ENCODE results near the gene SUN2.
A peak's percentile ranks its signal among the peaks of the same experiment; 100 is the strongest.

The SUN2 gene

DNA sequence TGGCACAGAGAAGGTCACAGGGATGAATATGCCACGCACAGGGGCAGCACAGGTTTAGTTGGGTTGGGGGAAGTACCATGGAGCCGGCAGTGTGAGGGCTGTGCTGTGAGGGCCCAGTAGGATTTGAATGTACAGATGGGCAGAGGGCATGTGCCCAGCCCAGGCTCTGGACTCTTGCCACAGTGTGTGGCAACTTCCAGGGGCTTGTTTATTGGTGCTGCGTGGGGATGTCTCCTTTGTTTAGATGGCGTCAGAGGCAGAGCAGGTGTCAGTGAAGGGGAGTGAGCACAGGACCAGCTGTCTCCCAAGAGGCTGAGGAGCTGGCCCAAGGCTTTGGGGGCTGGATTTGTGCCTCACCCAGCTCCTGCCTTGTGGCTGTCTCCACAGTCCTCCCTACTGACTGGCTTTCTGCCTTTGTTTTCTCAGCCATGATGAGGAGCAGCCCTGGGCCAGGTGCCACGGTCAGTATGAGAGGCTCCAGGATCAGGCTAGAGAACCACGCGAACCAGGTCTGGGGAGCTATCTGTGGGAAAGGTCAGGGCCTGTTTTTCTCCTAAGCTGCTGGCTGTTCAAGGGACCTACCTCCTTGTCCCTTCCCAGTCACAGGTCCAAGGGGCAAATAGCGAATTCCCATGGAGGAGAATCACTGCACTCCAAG, 21.9 kb downstream of the SUN2 start:
- DNase-seq, result no peak

DNA sequence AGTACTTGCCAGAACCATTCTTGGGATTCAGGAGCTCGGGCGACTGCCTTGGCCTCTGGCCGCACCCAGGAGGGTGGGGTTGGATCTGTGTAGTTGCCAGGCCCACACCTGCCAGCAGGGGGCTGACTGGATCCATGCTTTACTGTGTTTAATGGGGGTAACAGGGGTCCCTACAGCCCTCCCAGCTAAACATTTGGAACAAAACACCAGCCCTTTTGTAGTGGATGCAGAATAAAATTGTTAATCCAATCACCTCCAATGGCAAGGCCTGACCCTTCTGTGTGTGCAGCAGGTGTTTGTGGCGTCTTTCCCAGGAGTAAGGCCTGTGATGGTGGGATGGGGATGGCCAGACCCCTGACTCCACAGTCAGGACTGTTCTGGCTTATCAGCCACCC, 22.5 kb downstream of the SUN2 start:
- DNase-seq, result peak in 1 of 2 donors; percentile 44

DNA sequence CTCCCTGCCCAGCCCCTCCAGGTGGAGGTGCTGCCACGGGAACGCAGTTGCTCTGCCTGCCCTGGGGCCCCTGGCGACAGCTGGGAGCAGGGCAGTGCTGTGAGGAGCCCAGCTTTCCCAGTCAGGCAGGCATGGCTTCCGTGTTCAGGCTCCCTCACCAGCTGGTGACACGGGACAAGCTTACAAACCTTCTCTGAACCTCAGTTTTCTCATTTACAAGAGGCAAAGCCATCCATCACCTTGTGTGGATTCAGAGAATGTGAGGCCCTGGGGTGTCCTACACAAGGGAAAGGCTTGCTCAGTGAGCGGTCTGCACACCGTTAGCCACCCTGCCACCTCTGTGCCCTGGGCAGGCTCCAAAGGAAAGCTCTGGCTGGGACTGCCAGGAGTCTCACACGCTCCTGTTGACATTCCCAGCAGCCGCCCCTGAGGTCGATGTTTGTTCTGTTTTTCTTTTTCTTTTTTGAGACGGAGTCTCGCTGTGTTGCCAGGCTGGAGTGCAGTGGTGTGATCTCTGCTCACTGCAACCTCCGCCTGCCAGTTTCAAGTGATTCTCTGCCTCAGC, 23.5 kb downstream of the SUN2 start:
- DNase-seq, result no peak

DNA sequence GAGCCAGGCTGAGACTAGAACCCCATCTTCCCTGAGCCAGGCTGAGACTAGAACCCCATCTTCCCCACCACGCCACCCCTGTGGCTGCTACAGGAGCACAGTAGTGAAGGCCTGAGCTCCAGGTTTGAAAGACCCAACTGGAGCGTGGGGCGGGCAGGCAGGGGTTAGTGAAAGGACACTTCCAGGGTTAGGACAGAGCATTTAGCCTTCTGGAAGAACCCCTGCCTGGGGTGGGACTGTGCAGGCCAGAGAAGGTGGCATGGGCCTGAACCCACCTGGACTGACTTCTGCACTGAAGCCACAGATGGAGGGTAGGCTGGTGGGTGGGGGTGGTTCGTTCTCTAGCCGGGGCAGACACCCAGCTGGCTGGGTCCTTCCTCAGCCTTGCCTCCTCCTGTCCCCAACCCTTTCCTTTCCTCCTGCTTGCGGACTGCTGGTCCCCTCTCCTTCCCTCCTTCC, 24.1 kb downstream of the SUN2 start:
- DNase-seq, result no peak

DNA sequence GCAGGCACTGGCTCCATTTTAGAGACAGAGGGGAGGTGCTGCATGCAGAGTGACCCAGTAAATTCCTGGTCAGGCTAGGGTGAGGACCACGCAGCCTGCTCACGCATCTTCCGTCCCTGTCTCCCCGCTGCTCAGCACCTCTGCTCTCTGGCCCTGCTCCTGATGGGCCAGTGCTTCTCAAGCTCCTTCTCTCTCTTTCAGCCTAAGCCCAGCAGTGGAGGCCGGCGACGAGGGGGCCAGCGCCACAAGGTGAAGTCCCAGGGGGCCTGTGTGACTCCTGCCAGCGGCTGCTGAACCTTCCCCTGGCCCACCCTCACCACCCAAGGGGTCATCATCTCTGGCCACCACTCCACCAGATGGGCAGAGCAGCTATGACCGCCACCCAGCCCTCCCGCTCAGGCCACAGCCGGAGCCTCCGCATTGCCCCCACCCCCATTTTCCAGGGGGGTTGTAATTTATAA, 25.4 kb downstream of the SUN2 start:
- no peak for DNase-seq

DNA sequence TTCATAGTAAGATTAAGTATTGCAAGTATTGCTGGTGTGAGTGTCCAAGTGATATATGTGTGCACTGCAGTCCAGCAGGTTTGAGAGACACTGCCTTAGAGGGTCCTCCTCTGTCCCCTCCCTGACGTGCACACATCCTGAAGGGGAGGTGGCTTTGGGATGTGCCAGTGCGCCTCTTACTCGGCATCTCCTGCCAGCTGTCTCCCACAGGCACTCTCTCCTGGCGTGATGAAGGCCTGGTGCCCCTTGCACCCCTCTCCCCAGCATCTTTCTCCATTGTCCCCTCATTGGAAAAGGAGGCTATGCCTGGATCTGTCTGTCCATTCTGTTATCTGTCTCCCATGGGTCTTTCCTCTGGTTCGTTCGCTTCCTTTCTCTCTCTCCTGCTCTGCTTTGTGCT, 25.9 kb downstream of the SUN2 start:
- DNase-seq, result no peak

DNA sequence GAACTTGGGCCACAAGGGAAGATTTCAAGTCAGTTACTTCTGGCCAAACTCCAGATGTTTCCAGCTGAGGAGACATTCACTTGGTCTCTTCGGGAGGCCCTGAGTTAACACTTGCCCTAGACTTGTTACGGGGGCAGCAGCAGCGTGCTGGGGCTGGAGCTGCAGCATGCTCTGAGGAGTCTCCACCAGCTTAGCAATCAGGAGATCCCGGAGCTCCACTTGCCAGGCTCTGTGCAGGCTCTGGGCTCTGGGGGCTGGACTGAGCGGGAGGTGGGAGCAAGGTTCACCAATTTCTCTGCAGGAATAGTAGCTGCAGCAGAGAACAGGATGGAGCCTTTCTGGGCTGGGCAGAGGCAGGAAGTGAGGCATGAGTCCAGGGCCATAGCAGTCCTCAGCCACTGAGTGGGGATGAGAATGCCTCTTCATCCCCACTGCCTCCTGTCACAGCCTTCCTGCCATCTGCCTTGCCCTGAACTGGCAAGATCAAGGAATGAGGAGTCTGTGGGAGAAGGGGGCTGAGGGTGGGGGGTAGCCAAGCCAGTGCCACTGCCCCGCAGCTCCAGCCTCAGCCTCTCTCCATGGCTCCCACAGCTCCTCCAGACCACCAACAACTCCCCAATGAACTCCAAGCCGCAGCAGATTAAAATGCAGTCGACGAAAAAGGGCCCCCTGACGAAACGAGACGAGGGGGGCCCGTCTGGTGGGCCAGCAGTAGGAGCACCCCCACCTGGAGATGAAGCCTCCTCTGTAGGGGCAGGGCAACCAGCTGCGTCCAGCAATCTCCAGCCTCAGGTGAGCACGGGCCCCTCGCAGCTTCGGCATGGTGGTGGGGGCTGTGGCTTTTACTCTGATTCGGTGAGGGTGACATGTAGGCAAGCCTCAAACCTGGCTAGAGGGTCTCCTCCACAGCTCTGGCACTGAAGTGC, 26.7 kb downstream of the SUN2 start:
- DNase-seq, result no peak

DNA sequence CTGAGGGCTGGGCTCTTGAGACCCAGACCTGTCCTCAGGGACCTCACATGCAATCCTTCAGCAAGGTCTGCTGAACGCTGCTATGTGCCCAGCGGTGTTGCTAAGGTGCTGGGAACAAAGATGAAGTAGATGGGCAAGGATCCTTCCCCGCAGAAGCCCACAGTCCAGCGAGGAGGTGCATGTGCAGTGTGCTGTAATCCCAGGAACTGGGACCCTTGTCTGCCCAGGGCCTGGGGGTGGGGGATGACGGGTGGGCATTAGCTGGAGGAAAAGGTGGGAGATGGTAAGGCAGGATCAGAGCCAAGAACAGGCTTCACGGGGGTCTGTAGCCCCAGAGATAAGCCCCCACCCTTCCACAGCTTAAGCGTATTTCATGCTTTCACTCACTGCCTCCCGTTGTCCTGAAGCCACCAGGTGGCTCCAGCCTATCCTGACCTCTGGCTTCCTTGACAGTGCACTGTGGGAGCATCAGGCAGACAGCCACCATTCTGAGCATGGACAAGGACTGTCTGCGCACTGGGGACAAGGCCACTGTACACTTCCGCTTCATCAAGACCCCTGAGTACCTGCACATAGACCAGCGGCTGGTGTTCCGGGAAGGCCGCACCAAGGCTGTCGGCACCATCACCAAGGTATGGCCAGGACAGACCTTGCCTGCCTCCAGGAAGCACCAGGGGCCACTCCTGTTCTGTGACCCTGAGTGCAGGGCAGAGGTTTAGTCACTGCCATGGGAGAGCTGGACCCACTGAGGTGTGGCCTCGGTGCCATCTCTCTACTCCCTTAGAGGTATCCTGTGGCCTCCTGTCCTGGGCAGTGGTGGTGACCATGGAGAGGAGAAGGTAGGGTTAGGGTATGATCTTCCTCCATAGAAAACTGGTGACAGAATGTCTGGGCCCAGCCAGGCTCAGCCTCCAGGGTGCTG, 28.0 kb downstream of the SUN2 start:
- no peak for DNase-seq

DNA sequence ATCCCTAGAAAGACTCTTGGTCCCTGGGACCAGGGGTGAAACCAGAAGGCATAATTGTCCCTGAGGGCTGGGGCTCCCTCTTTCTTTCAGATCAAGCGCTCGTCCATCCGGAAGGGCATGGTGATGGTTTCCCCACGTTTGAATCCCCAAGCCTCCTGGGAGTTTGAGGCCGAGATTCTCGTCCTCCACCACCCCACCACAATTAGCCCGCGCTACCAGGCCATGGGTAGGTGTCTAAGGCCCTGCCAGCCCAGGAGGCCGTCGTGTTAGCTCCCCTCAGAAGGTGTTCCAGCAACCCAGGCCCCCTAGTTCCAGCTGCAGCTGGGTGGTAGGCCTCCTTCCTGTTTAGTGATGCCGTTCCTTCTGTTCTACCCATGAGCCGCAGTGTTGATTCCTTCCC, 28.7 kb downstream of the SUN2 start:
- DNase-seq, result no peak

DNA sequence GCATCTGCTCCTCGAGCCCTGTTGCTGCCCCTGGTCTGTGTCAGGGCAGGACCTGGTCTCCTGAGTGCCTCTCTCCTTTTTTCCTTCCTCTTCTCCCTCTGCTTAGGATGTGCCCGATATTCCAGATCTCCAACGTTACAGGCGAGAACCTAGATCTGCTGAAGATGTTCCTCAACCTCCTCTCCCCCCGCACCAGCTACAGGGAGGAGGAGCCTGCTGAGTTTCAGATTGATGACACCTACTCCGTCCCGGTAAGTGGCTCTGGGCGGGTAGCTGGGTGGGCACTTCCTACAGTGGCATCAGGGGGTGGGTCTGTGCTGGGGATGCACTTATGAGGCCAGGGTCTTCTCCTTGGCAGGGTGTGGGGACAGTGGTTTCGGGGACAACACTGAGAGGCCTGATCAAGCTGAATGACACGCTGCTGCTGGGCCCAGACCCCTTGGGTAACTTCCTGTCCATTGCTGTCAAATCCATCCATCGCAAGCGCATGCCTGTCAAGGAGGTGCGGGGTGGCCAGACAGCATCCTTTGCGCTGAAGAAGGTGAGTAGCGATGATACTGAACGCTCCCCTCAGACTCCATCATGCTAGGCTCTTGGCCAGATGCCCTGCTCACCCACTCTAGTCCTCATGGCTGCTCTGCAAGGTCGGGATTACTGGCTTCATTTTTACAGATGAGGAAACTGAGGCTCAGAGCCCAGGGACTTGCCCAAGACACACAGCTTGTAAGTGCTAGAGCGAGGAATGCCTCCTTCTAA, 29.7 kb downstream of the SUN2 start:
- no peak for DNase-seq

DNA sequence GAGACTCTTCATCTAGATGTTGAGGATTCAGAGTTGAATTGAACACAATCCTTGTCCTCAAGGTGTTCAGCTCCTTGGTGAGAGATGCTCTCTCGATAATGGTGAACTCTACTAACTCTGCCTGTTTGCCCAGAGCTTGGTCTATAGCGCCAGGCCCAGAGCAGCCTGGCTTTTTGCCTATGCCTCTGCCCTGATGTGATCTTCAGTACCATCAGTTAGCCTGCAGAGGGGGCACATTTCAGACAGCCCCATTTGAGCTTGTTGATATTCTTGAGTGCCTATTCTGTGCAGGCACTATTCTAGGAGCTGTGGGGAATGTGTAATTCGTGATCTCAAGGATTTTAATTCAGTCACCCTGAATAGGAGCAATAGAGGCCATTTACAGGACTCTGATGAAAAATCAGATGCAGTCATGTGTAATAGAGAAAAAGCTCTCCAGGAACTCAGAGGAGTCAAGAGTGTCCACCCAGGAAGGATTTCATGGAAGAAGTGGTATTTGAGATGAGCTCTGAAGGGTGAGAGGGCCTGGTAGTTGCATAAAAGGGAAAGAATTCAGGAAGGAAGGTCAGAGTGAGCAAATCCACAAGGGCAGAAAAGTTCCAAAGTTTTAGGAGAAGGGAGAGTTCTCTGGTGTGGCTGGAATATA, 30.7 kb downstream of the SUN2 start:
- DNase-seq, result peak; percentile 26 to 30

DNA sequence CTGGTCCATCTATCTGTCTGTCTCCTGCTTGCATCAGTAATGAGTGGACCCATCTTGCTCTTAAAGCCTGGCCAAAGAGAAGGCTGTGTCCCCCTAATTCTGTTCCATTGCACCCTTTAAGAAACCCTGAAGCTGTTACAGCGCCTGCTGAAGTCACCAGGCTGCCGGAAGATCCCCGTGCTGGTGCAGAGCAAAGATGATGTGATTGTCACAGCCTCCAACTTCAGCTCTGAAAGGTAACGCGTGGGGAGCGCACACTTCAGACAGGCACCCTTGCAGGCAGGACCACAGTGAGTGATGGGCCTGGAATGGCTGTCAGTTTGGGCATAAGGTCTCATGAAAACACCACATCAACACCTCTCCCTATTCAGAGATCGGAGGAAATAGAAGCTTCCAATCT, 31.6 kb downstream of the SUN2 start:
- no peak for DNase-seq

DNA sequence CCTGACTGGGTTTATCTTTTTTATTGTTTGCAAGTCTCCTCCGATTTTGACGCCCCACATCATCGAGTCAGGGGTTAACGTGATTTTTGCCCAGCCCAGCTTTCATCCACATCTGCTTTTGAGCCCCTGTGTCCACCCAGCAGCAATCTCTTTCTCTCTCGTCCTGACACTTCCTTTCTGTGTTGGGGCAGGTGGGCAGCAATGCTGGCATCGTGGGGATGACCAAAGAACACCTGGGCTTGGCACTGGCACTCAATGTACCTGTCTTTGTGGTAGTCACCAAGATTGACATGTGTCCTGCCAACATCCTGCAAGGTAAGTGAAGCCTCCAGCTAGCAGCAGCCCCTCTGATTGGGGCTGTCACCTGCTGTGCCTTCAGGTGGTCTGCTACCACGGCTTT, 34.2 kb downstream of the SUN2 start:
- DNase-seq, result no peak

DNA sequence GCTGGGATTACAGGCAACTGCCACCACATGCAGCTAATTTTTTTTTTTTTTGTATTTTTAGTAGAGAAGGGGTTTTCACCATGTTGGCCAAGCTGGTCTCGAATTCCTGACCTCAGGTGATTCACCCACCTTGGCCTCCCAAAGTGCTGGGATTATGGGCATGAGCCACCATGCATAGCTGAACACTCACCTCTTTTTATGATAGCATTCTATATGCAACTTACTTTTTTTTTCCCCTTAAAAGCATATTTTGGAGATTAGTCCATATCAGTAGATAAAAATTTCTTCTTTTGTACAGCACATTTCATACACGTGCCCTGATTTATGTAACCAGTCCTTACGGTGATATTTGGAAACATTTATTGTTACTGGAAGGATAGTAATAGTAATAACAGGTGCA, 35.4 kb downstream of the SUN2 start:
- no peak for DNase-seq

DNA sequence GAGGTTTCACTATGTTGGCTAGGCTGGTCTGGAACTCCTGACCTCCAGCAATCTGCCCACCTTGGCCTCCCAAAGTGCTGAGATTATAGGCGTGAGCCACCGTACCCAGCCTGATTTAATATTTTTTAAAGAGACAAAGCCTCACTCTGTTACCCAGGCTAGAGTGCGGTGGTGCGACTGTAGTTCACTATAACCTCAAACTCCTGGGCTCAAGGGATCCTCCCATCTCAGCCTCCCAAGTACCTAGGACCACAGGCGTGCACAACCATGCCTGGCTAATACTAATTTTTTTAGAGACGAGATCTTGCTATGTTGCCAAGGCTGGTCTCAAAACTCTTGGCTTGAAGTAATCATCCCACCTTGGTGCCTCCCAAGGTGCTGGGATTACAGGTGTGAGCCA, 36.6 kb downstream of the SUN2 start:
- DNase-seq, result no peak

DNA sequence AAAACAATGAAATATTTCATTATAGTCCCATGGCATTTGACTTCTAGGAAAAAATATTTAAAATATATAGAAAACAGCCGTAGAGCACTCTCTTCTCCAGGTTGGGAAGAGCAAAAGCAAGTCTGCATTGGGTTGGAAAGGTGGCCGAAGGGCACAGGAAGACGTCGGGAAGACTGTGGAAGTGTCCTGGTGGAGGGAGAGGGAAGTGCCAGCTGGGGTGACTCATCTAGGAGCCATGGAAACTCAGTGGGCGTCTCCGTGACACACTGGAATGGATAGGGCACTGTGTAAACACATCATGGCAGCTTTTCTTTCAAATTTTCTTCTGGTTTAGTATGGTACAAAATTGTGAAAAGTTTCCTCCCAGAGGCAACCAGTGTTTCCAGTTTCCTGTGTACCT, 37.4 kb downstream of the SUN2 start:
- no peak for DNase-seq

DNA sequence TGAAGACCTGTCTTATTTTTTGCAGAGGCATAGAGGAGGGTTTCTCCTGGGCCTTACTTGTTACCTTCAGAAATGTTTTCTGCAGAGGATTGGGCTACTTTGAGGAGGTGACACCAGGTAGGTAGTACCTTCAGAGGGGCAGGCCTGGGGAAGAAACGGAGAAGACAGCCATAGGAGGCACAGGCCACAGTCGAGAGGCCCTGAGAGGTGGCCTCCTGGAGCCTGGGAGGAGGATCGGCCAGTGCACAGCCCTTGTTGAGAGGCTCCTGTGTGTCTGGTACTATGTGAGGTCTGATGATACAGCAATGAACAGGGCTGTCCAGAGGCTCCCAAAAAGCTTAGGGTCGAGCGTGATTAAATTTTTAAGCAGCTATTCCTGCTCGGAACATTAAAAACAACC, 38.6 kb downstream of the SUN2 start:
- no peak for DNase-seq

DNA sequence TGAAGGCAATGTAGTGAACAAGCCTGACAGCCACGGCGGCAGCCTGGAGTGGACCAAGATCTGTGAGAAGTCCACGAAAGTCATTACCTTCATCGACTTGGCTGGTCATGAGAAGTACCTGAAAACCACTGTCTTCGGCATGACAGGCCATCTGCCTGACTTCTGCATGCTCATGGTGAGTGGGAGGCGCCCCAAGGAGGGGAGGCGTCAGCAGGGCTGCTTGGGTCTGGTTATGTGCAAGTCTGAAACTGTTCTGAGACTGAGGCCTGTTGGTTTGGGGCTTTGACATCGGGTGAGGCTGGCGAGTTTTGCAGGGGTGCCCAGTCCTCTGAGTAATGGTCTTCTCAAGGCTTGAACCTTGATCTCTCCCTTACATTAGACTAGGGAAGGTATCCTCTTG, 39.0 kb downstream of the SUN2 start:
- no peak for DNase-seq

DNA sequence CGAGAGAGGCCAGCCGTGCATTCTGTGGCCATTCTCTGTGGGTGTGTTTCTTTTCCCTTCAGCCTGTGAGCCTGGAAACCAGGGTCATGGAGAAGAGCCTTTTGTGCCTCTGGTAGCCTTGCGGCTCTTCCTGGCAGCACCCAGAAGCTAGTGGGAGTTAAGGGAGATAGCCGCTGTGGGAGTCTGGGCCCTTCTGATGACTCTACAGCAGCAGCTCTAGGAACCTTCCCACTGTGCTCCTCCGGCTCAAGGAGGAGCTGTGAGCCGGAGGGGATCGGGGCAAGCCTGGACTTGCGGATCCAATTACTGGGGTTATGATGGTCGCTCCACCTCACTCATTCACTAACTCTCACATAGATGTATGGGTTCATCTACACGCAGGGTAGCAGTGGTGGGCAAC, 39.5 kb downstream of the SUN2 start:
- DNase-seq, result no peak

DNA sequence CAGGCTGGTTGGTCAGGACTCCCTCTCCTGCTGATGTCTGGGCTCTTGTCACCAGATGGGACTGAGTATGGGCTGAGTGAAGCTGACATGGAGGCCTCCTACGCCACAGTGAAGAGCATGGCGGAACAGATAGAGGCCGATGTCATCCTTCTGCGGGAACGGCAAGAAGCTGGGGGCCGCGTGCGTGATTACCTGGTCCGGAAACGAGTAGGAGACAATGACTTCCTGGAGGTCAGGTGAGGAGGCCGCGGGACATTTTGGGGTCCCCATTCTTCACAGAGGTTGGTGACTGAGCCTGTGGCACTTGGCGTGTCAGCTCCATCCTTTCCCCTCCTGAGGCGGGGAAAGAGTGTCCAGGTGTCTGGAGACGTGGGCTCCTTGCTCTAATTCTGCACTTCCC, 39.9 kb downstream of the SUN2 start:
- DNase-seq, result no peak

DNA sequence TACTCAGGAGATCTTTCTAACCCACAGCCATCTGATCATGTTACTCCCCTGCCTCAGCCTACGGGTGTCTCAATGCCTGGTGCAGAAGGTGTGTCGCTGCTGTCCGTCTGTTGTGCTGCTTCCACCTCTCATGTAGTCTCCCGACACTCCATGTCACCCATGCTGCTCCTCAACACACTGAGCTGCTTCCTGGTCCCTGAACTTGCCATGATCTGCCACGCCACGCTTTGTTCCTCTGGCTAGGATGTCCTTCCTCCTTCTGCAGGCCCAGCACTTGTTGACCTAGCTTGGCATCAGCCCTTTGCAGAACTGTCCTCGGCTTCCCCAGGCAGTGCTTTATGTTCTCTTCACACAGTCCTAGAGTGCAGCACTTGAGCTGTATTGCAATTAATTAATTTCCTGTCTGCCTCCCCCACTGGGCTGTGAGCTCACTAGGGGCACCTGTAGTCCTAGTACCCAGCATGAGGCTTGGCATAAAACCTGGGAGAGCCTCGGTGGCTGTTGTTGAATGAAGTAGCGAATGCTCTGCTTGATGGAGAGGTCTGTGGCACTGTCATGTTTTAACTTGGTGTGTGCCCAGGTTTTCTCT, 40.5 kb downstream of the SUN2 start:
- DNase-seq, result no peak

Data from activated CD4-positive, alpha-beta T cell treated with anti-CD3 and anti-CD28 coated beads for 4 hours (primary cell).